Astrocyte (in vitro differentiated cells and primary cell): Measurements from ENCODE around the gene PRG3.

Source experiments
- EZH2 ChIP-seq: IDR thresholded peaks from 2 replicates; pipeline ENCODE4 v1.6.1; 2012; ENCODE audit warnings: mild to moderate bottlenecking, low read length, inconsistent platforms; ENCODE audit not compliant: insufficient read depth
- TF ChIP-seq, protein P1 (sequence below): IDR thresholded peaks from 2 replicates; pipeline ENCODE4 v1.5.1; 2011; ENCODE audit warnings: low read depth, mild to moderate bottlenecking, inconsistent platforms, low read length, moderate library complexity; ENCODE audit not compliant: insufficient read depth

DNA sequence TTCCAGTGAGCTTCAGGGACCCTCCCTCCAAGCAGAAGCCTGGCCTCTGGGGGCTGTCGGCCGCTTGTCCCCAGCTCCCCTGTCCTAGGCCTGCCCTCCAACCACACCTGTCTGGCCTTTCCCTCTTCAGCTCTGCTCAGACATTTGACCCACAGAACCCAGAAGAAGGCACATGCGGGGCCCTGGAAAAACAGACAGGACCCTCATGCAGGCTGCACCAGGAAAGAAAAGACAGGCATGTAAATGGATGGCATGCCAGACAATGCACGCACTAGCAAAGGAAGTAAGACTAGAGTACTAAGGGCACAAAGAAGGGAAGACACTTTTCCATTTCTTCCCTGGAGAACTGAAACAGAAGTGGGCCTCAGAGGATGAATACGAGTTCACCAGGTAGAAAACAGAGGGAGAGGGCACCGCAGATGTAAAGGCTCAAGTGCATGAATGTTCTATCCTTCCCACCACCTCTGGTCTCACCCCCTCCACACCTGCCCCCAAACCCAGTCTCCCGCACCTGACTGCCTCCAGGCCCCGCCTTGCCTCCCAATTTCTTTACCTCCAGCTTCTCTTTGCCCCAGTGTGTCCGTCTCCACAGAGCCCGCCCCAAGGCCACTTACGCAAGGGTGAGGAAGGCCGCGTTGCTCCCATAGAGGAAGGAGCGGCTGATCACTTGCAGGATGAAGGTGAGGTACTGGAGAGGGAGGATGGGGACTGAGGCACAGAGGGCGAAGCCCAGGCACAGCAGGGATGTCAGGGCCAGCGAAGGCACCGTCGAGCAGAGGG is 28.6 kb upstream of the PRG3 start:
- TF ChIP-seq, protein P1, sequence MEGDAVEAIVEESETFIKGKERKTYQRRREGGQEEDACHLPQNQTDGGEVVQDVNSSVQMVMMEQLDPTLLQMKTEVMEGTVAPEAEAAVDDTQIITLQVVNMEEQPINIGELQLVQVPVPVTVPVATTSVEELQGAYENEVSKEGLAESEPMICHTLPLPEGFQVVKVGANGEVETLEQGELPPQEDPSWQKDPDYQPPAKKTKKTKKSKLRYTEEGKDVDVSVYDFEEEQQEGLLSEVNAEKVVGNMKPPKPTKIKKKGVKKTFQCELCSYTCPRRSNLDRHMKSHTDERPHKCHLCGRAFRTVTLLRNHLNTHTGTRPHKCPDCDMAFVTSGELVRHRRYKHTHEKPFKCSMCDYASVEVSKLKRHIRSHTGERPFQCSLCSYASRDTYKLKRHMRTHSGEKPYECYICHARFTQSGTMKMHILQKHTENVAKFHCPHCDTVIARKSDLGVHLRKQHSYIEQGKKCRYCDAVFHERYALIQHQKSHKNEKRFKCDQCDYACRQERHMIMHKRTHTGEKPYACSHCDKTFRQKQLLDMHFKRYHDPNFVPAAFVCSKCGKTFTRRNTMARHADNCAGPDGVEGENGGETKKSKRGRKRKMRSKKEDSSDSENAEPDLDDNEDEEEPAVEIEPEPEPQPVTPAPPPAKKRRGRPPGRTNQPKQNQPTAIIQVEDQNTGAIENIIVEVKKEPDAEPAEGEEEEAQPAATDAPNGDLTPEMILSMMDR = no peak
- no peak for TF ChIP-seq EZH2
